Thymus (tissue), 11 donors: ENCODE measurements around the gene PDGFB. TPM values are rescaled to one million over a fixed set of nuclear protein-coding genes. Genes with fewer than 3 reads are reported as not detected.

Experiments
- DNase-seq, 9 donors: peaks; one replicate each; pipeline ENCODE4 v3.0.0-alpha.2; 2013; ENCODE audit warnings: low spot score in 9 of 9, low read depth in 6 of 9, missing footprints in 1 of 9
- H3K27ac ChIP-seq, 2 donors: one replicate each; pipeline ENCODE4 v1.5.1; 2013; ENCODE audit warnings: control low read depth in 1 of 2, low read depth in 1 of 2, low read length in 1 of 2, mild to moderate bottlenecking in 1 of 2, moderate library complexity in 1 of 2
- H3K27me3 ChIP-seq, 2 donors: one replicate each; pipeline ENCODE4 v1.5.1; 2013; ENCODE audit warnings: low read length in 1 of 2; ENCODE audit not compliant: control insufficient read depth in 2 of 2, insufficient read depth in 1 of 2
- H3K36me3 ChIP-seq, 2 donors: one replicate each; pipeline ENCODE4 v1.5.1; 2013; ENCODE audit warnings: low read length in 1 of 2, mild to moderate bottlenecking in 1 of 2, moderate library complexity in 1 of 2; ENCODE audit not compliant: control insufficient read depth in 2 of 2, insufficient read depth in 2 of 2
- H3K4me1 ChIP-seq, 2 donors: one replicate each; pipeline ENCODE4 v1.5.1; 2013; ENCODE audit warnings: low read length in 2 of 2; ENCODE audit not compliant: control insufficient read depth in 2 of 2, insufficient read depth in 2 of 2
- H3K4me3 ChIP-seq, 2 donors: one replicate each; pipeline ENCODE4 v1.5.1; 2013; ENCODE audit warnings: low read length in 2 of 2, control low read depth in 1 of 2, mild to moderate bottlenecking in 1 of 2
- H3K9me3 ChIP-seq, 2 donors: one replicate each; pipeline ENCODE4 v1.5.1; 2013; ENCODE audit warnings: low read length in 1 of 2, mild to moderate bottlenecking in 1 of 2; ENCODE audit not compliant: control insufficient read depth in 2 of 2, insufficient read depth in 1 of 2
- WGBS: extraction: QIAGEN DNeasy Blood & Tissue Kit; methylation state at CpG from one replicate; pipeline ENCODE4 v1.1.7; 2013; 5-methylcytosine and 5-hydroxymethylcytosine counted together
- polyA plus RNA-seq: library from polyadenylated mRNA; stranded (reverse); fragments of 200-250 nt; gene quantifications from one replicate; pipeline ENCODE4 v1.2.3, GENCODE V29; 2013
- total RNA-seq: library from RNA; stranded (reverse); fragments of 120-200 nt; gene quantifications from one replicate; pipeline ENCODE4 v1.2.4, GENCODE V29; 2013
- donor health status: healthy.

The PDGFB gene
- total and polyA plus RNA-seq, 2 donors, result 1.6 to 4.3 TPM

- H3K27ac ChIP-seq, result no peak overlapping the region
- no peaks in the 10 kb centered on the region for H3K36me3 ChIP-seq
- WGBS, result 77% methylated on average over 11 of the region's 11 CpGs
- H3K9me3 ChIP-seq, result peaks cover 0 to 3% of the 10 kb centered on the region in 2 donors
- no peak overlapping the region for H3K4me3 ChIP-seq
- DNase-seq, result no peak
- H3K4me1 ChIP-seq, result no peaks in the 10 kb centered on the region
- H3K27me3 ChIP-seq, result peaks cover 0 to 33% of the 10 kb centered on the region in 2 donors
Measured at GRCh38 chr22:39269095-39269790, 24.5 kb upstream of the PDGFB start.

- H3K27ac ChIP-seq, result no peak overlapping the region
- WGBS, result 88% methylated on average over 7 of the region's 7 CpGs
- H3K27me3 ChIP-seq, result peaks cover 0 to 35% of the 10 kb centered on the region in 2 donors
- DNase-seq, result no peak
- H3K4me3 ChIP-seq, result no peak overlapping the region
- peaks cover 0 to 3% of the 10 kb centered on the region in 2 donors for H3K9me3 ChIP-seq
- H3K36me3 ChIP-seq, result no peaks in the 10 kb centered on the region
- H3K4me1 ChIP-seq, result no peaks in the 10 kb centered on the region
Measured at GRCh38 chr22:39268645-39269044, 23.9 kb upstream of the PDGFB start.

GRCh38 chr22:39267974-39268373 is 23.2 kb upstream of the PDGFB start:
- peaks cover 0 to 35% of the 10 kb centered on the region in 2 donors for H3K27me3 ChIP-seq
- no peak overlapping the region for H3K4me3 ChIP-seq
- WGBS, result 96% methylated on average over 8 of the region's 8 CpGs
- no peaks in the 10 kb centered on the region for H3K36me3 ChIP-seq
- no peak for DNase-seq
- no peak overlapping the region for H3K27ac ChIP-seq
- H3K9me3 ChIP-seq, result peaks cover 0 to 3% of the 10 kb centered on the region in 2 donors
- H3K4me1 ChIP-seq, result no peaks in the 10 kb centered on the region

- Histone ChIP-seq H3K9me3 (peaks cover 0 to 12% of the 10 kb centered on the region in 2 donors), H3K36me3 (no peaks in the 10 kb centered on the region), H3K4me3 (no peak overlapping the region), H3K4me1 (no peaks in the 10 kb centered on the region), H3K27me3 (peaks cover 0 to 35% of the 10 kb centered on the region in 2 donors), H3K27ac (no peak overlapping the region)
- DNase-seq, result peak in 1 of 9 donors; percentile 33
- WGBS, result 75% methylated on average over 12 of the region's 12 CpGs
Measured at GRCh38 chr22:39266398-39267030, 21.7 kb upstream of the PDGFB start.

GRCh38 chr22:39265143-39265886 is 20.5 kb upstream of the PDGFB start:
- peaks cover 0 to 34% of the 10 kb centered on the region in 2 donors for H3K27me3 ChIP-seq
- no peak overlapping the region for H3K4me3 ChIP-seq
- peaks cover 2 to 16% of the 10 kb centered on the region in 2 donors for H3K9me3 ChIP-seq
- H3K27ac ChIP-seq, result no peak overlapping the region
- H3K36me3 ChIP-seq, result no peaks in the 10 kb centered on the region
- 97% methylated on average over 23 of the region's 23 CpGs for WGBS
- no peak for DNase-seq
- H3K4me1 ChIP-seq, result no peaks in the 10 kb centered on the region

GRCh38 chr22:39264349-39265038 is 19.7 kb upstream of the PDGFB start:
- H3K36me3 ChIP-seq, result no peaks in the 10 kb centered on the region
- H3K4me1 ChIP-seq, result no peaks in the 10 kb centered on the region
- peaks cover 2 to 16% of the 10 kb centered on the region in 2 donors for H3K9me3 ChIP-seq
- DNase-seq, result peak in 1 of 9 donors; percentile 4
- H3K27ac ChIP-seq, result no peak overlapping the region
- WGBS, result 50% methylated on average over 13 of the region's 13 CpGs
- peaks cover 0 to 31% of the 10 kb centered on the region in 2 donors for H3K27me3 ChIP-seq
- H3K4me3 ChIP-seq, result no peak overlapping the region

- Histone ChIP-seq H3K9me3 (peaks cover 2 to 16% of the 10 kb centered on the region in 2 donors), H3K27ac (no peak overlapping the region), H3K36me3 (no peaks in the 10 kb centered on the region), H3K4me1 (no peaks in the 10 kb centered on the region), H3K4me3 (no peak overlapping the region), H3K27me3 (peaks cover 0 to 24% of the 10 kb centered on the region in 2 donors)
- no peak for DNase-seq
- 93% methylated on average over 10 of the region's 10 CpGs for WGBS
Measured at GRCh38 chr22:39263626-39264348, 19.0 kb upstream of the PDGFB start.

GRCh38 chr22:39259666-39260065 is 14.9 kb upstream of the PDGFB start:
- no peak overlapping the region for H3K27ac ChIP-seq
- WGBS, result 83% methylated on average over 4 of the region's 4 CpGs
- DNase-seq, result no peak
- no peaks in the 10 kb centered on the region for H3K4me1 ChIP-seq
- peaks cover 2 to 16% of the 10 kb centered on the region in 2 donors for H3K9me3 ChIP-seq
- H3K27me3 ChIP-seq, result peaks cover 8 to 48% of the 10 kb centered on the region in 2 donors
- H3K4me3 ChIP-seq, result no peak overlapping the region
- H3K36me3 ChIP-seq, result no peaks in the 10 kb centered on the region
